HG02973 (cell line): ENCODE measurements around the gene IGF2BP2.
"Not testable (repeated sequence)": the region's sequence is repeated elsewhere in the genome, so short reads cannot be mapped to it uniquely, and the experiment has no call there.

ENCODE experiments used
- ATAC-seq: cut with Tn5 transposase; IDR thresholded peaks from one replicate; pipeline ENCODE4 v1.9.1; 2021; ENCODE audit warnings: moderate library complexity; ENCODE audit not compliant: unreplicated experiment

IGF2BP2 gene

GRCh38 chr3:185807445-185808068 is 17.3 kb downstream of the IGF2BP2 start:
- no peak for ATAC-seq

DNA sequence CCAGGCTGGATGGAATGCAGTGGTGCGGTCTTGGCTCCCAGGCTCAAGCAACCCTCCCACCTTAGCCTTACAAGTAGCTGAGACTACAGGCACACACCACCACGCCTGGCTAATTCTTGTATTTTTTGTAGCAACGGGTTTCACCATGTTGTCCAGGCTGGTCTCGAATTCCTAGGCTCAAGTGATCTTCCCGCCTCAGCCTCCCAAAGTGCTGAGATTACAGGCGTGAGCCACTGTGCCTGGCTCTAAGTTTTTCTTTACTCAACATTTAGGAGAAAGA is 26.1 kb downstream of the IGF2BP2 start:
- not testable (repeated sequence) for ATAC-seq

DNA sequence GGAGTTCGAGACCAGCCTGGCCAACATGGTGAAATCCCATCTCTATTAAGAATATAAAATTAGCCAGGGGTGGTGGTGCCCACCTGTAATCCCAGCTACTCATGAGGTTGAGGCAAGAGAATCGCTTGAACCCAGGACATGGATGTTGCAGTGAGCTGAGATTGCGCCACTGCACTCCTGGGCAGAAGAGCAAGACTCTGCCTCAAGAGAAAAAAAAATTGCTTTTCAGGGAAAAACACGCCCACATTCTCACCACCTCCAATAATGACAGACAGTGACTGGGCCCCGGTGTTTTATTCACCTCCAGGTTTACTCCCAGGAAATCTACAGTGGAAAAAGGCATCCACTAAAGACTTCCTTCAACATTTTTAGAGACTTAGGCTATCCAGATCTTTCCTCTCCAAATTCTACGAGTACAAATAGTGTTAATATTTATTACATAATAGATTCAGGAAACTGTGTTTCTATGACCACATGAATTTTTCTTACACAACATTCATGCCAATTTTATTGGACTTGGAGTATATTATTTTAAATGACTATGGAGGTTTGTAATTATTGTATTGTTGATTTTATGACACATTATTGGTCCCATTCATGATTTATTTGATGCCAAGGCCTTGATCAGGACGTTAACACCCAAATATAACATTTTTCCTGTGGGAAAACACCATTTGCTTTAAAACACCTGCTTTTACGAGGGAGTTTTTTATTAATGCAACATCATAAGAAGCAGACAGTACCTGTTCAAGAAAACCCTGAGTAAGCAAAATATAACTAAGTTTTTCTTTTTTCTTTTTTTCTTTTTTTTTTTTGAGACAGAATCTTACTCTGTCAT is 26.6 kb downstream of the IGF2BP2 start:
- ATAC-seq: no peak

DNA sequence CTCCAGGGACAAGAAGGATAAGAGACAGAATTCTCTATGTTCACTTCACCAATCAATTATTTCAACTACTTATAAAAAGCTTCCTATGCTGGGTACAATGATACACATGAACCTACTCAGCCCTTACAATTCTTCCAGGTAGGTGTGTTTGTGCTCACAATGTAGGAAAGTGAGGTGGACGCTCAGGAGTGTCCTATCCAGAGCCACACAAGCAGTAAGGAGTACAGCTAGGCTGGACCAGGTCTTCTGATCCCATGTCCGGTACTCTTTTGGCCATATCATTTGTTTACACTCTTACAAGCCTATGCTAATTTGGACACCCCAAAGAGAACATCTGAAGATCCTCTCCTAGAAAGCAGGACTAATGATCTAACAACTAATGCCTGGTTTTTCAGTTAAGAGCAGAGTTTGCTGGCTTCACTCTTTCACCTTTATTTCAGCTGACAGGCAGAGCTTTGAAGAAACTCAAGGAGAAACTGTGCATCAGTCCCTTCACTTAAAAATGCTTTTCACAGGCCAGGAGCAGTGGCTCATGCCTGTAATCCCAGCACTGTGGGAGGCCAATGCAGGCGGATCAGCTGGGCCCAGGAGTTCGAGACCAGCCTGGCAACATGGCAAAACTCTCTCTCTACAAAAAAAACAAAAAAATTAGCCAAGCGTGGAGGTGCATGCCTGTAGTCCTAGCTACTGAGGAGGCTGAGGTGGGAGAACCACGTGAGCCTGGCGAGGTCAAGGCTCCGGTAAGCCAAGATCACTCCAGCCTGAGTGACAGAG is 27.5 kb downstream of the IGF2BP2 start:
- no peak for ATAC-seq

DNA sequence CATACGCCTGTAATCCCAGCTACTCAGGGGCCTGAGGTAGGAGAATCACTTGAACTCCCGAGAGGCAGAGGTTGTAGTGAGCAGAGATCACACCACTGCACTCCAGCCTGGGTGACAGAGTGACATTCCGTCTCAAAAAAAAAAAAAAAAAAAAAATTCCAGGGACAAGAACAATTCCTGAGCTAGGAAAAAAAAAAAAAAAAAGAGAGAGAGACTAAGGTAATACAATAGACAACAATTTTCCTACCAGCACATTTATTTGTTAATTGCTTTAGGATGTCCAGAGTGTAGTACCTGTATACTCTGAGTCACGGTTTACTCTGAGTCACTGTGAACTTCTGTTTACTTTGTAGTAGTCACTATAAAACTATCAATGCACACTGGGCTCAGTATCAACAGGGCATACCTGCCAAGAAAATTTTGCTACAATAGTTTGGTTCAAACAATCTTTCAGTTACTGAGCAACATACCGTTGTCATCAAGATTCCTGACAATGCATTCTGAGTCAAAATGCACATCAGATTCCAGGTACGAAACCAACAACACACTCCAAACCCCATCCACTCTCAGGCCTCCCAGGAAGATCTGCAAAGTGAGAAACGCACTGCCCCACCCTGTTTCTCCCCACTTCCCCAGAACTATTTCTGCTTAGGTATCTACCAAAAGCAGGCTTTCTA is 28.3 kb downstream of the IGF2BP2 start:
- ATAC-seq: no peak

DNA sequence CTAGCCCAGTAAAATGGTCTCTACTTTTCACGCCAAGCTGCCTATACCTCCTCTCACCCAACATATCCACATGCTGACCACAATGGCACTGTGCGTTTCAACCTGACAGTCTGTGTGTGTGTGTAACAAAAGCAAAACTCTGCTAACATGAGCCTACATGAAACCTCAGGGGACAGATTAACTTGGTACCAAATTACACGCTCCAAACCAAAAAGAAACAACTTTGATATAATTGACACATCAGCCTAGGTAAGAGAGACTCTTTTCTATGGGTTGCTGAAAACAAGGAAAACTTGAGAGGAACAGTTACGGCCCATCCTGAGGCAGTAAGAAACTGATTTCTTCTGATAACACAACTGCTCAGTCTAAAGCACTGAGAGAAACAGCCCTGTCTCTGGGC is 31.5 kb downstream of the IGF2BP2 start:
- no peak for ATAC-seq

DNA sequence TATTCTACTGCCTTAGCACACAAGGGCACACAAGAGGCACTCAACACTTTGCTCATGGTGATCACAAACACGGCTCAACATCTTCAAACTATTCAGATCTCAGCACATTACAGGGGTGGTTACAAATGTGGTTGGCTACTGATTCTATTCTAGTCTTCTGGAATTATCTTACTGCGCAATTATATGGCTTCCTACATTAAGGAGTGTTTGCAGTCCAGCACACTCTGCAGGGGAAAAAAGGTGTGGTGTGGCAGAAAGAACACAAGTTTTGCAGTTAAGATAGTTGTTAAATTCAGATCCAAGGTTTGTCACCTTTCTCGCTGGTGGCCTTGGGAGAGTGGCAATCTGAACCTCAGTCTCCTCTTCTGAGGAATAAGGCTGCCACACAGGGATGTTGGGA is 31.9 kb downstream of the IGF2BP2 start:
- no peak for ATAC-seq

GRCh38 chr3:185789891-185790830 is 34.7 kb downstream of the IGF2BP2 start:
- no peak for ATAC-seq

DNA sequence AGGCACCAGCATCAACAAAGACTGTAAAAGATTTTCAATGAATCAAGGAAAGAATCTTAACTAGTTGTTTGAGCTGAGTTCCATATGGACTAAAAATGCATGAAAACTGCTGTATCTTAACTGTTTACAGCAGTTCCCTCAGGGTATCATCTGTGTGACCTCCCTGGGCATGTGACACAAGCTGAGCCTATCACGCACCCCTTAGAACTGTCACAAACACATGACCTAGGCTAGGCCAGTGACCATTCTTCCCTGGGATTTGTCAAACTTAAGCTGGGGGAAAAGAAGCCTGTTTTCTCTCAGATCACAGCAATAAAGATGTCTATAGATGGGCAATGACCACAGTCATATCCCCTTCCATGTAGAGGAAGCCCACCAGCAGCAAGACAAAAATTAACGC is 35.7 kb downstream of the IGF2BP2 start:
- ATAC-seq: no peak

DNA sequence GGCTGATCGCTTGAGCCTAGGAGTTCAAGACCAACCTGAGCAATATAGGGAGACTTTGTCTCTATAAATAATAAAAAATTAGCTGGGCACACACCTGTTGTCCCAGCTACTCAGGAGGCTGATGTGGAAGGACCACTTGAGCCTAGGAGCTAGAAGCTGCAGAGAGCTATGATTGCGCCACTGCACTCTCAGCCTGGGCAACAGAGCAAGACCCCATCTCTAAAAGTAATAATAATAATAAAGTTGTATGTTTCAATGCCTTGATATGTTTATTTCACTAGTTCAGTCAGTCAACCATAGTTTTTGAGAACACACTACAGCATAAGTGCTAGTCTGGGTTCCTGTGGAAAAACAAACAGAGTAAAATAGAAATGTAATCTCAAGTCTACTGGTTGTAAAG is 36.5 kb downstream of the IGF2BP2 start:
- ATAC-seq: no peak

GRCh38 chr3:185786956-185787877 is 37.6 kb downstream of the IGF2BP2 start:
- no peak for ATAC-seq

GRCh38 chr3:185786258-185786657 is 38.6 kb downstream of the IGF2BP2 start:
- ATAC-seq: not testable (repeated sequence)

- no peak for ATAC-seq
Measured at GRCh38 chr3:185784317-185784716, 40.5 kb downstream of the IGF2BP2 start.

GRCh38 chr3:185781759-185782158 is 43.1 kb downstream of the IGF2BP2 start:
- ATAC-seq: no peak

- no peak for ATAC-seq
Measured at GRCh38 chr3:185779461-185779860, 45.4 kb downstream of the IGF2BP2 start.

- no peak for ATAC-seq
Measured at GRCh38 chr3:185778821-185779220, 46.0 kb downstream of the IGF2BP2 start.

DNA sequence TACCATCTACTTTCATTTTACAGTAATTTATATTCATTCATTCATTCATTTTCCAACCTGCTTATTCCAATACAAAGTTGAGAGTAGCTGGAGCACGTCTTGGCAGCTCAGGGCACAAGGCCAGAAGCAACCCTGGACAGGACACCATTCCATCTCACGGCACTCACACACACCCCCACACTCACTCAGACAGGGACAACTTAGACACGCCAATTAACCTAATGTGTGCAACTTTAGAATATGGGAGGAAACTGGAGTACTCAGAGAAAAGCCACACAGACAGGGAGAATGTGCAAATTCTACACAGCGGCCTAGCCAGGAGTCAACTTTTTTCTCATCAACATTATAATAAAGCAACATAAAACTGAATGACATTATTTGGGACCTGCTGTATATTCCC is 46.7 kb downstream of the IGF2BP2 start:
- no peak for ATAC-seq

DNA sequence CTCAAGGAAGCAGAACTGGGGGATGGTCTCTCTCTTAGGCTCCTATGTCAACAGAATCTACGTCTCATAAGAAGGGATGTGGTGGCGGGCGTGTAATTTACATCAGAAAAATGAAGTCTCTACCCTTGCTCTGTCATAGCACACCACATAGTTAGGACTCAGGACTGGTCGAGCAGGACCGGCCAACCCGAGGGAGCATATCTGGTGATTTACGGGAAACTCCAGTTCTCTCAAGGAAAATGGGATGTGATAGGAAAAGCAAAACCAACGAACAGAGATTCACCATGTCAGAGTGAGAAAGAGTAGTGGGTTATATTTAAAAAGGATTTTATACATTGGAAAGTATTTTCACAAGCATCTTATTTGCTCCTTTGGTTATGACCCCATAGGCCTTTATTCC is 54.7 kb downstream of the IGF2BP2 start:
- ATAC-seq: no peak

- not testable (repeated sequence) for ATAC-seq
Measured at GRCh38 chr3:185768578-185768982, 56.3 kb downstream of the IGF2BP2 start.
